ENCODE measurements around the gene CHRNE.
"Not testable (repeated sequence)": the region's sequence is repeated elsewhere in the genome, so short reads cannot be mapped to it uniquely, and the experiment has no call there.

The CHRNE gene

DNA sequence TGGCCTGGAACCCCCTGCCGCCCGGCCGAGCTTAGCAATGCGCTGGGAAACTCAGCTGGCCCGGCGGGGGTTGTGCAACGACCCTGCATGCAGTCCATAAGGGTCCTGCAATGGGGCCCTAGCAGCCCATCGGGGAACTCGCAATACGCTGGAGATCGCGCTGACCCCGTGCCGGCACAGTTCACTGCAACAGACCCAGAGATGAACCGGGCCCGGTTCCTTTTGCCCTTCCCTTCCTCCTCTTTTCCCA, 36.6 kb upstream of the CHRNE start:
- no peak for DNase-seq

DNA sequence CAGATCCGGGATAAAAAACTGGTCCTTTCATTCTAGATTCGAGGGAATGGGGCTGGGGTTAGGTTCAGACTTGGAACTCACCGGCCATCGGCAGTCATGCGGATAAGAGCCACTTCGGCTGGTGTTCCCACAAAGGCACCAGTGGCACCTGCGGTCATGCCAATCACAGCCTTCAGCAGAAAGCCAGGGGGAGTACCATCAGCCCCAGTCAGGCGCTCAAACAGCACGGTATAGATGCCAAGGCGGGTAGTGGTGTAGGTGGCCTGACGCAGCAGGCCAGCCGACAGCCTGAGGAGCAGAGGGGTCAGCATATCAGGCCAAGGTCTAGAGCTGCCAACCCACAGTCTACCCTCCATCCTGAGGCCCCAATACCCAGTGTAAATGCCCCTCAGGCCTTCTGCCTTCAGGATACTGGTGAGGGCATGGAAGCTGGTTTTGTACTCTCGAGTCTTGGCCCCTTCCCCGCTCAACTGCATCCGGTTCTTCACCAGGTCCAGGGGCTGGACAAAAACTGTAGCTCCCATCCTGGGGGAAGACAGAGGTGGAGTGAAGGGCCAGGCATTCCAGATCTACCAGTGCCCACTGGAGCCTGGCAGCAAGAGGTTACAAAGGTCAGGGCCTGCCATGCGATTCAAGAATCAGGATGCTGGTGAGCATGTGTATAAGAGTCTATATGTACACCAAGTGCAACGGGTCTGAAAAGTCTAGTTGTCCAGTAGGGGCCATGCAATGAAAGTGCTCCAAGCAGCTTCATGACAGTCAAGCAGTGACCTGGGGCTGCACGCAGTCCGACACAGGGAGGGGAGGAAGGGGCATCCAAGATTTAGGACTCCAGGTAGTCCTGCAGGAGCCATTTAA, 36.0 kb upstream of the CHRNE start:
- no peak for DNase-seq

DNA sequence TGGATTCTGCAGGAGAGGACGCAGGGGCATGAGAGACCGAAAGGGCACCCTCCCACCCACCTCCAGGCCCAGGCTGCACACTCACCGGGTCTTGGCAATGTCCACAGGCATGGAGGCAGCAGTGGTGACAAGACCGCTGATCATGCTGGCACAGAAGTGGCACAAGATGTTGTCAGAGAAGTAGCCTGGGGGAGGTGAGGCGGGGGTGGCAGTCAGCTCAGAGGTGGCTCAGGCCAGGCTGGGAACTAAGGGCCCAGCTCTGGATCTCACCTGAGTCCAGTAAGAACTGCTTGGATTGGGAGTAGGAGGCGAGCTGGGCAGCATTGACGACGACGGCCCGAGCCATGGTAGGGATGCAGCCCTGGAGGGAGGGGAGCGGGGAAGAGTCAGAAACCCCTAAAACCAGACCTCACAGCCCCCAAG, 35.2 kb upstream of the CHRNE start:
- DNase-seq, result no peak

- DNase-seq, result no peak
These were observed 34.7 kb upstream of the CHRNE start for GRCh38 chr17:4937553-4937952.

- DNase-seq, result no peak
These were observed 33.5 kb upstream of the CHRNE start for GRCh38 chr17:4936436-4936835.

DNA sequence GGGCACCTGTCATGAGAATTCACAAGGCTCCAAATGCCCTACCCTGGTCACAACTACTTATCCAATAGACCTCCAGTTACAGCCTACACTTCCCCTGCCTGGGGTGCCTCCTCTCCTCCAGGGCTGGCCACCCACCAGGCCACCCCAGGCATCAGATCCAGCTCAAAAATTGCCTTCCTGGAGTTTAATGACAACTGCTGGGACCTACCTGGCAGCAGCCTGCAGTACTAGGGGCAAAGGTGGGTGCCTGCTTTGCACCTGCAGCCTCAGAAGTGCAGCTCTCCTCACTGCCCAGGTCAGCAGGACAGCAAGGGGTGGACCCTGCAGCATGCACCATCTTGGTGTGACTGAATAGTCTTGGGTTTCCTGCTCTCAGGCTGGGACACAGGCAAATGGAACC, 32.8 kb upstream of the CHRNE start:
- DNase-seq, result no peak

DNA sequence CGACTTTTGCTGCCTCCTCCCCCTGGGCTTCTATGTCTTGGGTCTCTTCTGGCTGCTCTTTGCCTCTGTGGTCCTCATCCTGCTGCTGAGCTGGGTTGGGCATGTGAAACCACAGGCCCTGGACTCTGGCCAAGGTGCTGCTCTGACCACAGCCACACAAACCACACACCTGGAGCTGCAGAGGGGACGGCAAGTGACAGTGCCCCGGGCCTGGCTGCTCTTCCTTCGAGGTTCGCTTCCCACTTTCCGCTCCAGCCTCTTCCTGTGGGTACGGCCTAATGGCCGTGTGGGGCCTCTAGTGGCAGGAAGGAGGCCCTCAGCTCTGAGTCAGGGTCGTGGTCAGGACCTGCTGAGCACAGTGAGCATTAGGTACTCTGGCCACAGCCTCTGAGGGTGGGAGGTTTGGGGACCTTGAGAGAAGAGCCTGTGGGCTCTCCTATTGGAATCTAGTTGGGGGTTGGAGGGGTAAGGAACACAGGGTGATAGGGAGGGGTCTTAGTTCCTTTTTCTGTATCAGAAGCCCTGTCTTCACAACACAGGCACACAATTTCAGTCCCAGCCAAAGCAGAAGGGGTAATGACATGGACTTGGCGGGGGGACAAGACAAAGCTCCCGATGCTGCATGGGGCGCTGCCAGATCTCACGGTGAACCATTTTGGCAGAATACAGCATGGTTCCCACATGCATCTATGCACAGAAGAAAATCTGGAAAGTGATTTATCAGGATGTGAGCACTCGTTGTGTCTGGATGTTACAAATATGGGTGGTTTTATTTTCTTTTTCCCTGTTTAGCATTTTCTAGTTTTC, 31.5 kb upstream of the CHRNE start:
- DNase-seq, result peak; percentile 57

GRCh38 chr17:4933646-4934045, 30.7 kb upstream of the CHRNE start:
- DNase-seq, result no peak

DNA sequence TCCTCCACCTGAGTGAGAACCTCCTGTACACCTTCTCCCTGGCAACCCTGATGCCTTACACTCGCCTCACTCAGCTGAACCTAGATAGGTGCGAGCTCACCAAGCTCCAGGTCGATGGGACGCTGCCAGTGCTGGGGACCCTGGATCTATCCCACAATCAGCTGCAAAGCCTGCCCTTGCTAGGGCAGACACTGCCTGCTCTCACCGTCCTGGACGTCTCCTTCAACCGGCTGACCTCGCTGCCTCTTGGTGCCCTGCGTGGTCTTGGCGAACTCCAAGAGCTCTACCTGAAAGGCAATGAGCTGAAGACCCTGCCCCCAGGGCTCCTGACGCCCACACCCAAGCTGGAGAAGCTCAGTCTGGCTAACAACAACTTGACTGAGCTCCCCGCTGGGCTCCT, 29.9 kb upstream of the CHRNE start:
- no peak for DNase-seq

DNA sequence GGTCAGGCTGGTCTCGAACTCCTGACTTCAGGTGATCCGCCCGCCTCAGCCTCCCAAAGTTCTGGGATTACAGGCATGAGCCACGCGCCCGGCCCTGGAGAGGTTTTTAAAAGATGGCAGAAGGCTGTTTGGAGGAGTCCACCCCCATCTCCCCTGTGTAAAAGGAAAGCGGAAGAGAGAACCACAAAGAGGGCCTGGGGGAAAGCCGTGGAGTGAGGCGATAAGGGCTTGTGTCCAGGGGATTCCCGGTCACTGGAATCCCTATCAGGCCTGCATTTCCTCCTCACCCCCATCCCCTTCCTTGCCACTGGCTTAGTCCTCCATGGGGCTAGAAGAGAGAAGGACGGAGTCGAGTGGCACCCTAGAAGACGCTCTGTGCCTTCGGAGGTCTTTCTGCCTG, 29.1 kb upstream of the CHRNE start, which contains the start of gene GP1BA:
GP1BA (plus strand) TSS at position 315 of the 400 bp plus-strand sequence. CDS start 328 bp downstream, outside the sequence.
- no peak for DNase-seq

DNA sequence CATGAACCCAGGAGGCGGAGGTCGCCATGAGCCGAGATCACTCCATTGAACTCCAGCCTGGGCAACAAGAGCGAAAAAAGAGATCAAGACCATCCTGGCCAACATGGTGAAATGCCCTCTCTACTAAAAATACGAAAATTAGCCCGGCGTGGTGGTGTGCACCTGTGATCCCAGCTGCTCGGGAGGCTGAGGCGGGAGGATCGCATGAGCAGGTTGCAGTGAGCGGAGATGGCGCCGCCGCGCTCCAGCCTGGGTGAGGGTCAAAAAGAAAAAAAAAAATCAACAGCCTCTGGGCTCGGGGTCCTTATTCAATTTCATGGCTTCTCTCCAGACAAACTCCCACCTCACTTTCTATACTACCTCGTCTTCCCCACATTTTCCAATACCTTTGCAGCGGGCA, 26.0 kb upstream of the CHRNE start:
- DNase-seq, result no peak

GRCh38 chr17:4926577-4927335, 23.9 kb upstream of the CHRNE start:
- not testable (repeated sequence) for DNase-seq

DNA sequence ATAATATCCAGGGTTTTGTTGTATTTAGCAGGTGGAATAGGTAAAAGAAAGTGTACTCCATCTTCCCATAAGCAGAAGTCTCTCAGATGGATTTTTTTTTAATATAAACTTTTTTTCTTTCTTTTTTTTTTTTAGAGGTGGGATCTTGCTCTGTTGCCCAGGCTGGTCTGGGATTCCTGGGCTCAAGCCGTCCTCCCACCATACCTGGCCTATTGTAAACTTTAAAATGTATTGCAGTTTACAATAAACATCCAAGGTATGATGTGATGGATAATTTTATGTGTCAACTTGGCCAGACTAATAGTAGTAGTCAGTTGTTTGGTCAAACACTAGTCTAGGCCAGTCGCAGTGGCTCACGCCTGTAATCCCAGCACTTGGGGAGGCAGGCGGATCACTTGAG, 18.4 kb upstream of the CHRNE start:
- DNase-seq, result no peak

DNA sequence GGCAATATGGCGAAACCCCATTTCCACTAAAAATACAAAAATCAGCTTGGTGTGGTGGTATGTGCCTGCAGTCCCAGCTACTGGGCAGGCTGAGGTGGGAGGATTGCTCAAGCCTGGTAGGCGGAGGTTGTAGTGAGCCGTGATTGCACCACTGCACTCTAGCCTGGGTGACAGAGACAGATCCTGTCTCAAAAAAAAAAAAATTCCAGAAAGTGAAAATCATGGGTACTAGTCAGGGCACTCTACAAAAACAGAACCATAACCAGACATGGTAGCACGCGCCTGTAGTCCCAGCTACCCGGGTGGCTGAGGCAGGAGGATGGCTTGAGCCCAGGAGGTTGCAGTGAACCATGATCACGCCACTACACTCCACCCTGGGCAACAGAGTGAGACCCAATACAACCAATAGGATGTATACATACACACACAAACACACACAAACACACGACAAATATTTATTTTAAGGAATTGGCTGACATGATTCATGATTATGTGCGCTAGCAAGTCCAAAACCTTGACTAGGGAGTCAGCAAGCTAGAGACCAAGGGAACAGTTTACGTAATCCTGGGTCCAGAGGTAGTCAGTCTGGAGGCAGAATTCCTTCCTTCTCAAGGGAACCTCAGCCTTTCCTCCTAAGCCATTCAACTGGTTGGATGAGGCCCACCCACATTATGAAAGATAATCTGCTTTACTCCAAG, 17.6 kb upstream of the CHRNE start:
- DNase-seq, result peak; percentile 48

DNA sequence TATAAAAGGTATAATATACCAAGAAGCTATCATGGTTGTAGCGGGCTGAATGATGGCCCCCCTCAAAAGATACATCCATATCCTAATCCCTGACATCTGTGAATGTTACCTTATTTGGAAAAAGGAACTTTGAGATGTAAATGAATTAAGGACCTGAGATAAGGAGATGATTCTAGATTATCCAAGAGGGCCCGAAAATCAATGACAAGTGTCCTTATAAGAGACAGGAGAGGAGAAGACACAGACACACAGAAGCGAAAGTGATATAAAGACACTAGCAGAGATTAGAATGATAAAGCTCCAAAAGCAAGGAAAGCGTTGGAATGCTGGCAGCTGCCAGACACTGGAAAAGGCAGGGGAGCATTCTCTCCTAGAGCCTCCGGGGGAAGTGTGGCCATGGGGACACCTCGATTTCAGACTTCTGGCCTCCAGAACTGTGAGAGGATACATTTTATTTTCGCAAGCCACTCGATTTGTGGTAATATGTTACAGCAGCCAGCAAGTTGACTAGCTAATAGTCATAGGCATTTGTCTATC, 16.7 kb upstream of the CHRNE start:
- DNase-seq, result no peak

- DNase-seq, result not testable (repeated sequence)
These were observed 11.7 kb upstream of the CHRNE start for GRCh38 chr17:4914551-4914950.

GRCh38 chr17:4913994-4914393, 11.1 kb upstream of the CHRNE start:
- peak; percentile 17 for DNase-seq

- DNase-seq, result peak; percentile 90
These were observed 6.0 kb upstream of the CHRNE start for GRCh38 chr17:4908711-4909496.

DNA sequence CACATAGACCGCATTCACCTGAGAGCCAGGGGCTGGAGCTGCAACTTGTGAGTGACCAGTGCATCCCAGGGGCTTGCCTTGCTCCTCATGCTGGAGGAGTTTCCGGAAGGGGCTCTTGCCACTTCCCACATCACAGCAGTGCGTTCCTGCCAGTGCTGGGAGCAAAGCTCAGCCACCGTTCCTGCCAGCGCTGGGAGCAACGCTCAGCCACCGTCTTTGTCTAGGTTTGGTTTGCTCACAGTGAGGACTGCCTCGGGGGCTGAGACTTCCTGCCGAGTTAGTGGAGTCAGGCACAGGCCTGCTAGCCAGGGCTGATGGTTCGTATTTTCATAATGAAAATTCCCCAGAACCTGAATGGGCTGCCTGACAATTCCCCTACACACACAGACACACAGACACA, 5.4 kb upstream of the CHRNE start:
- no peak for DNase-seq

- DNase-seq, result not testable (repeated sequence)
These were observed 3.7 kb upstream of the CHRNE start for GRCh38 chr17:4906642-4907041.

GRCh38 chr17:4902540-4902939, 358 bp downstream of the CHRNE start:
- DNase-seq, result no peak

Measured in HCEC 1CT (cell line).